GM19099 (cell line): Measurements from ENCODE around the gene CACHD1.

Source experiments
- POLR2A ChIP-seq: IDR thresholded peaks from 3 replicates; pipeline ENCODE4 v1.6.1; 2011; ENCODE audit warnings: low read depth; ENCODE audit not compliant: insufficient read length; ENCODE audit errors: extremely low read depth

The CACHD1 gene

GRCh38 chr1:64569411-64569810, 99.5 kb downstream of the CACHD1 start:
- no peak for TF ChIP-seq POLR2A

- TF ChIP-seq POLR2A: no peak
Observed at GRCh38 chr1:64570267-64570855, 100.4 kb downstream of the CACHD1 start.

- no peak for TF ChIP-seq POLR2A
Observed at GRCh38 chr1:64572222-64572900, 102.4 kb downstream of the CACHD1 start.

DNA sequence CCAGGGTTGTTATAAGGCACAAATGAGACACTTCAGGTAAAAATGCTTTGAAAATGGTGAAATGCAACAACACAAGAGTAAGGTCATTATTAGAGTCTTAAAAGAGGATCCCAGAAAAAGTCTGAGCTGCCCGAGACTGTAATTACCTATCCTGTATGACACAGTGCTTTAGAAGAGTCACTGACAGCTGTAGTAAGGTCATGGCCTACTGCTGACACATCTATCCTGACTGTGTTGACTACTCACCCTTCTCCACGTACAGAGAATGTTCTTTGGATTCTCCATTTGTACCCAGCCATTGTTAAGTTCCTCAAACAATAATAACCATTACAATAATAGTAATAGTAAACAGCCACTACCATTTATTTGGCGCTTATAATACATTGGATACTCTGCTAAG, 104.4 kb downstream of the CACHD1 start:
- no peak for TF ChIP-seq POLR2A

- TF ChIP-seq POLR2A: no peak
Observed at GRCh38 chr1:64575881-64576676, 106.2 kb downstream of the CACHD1 start.

GRCh38 chr1:64578270-64578973, 108.5 kb downstream of the CACHD1 start:
- no peak for TF ChIP-seq POLR2A

- TF ChIP-seq POLR2A: no peak
Observed at GRCh38 chr1:64579767-64580166, 109.8 kb downstream of the CACHD1 start.

DNA sequence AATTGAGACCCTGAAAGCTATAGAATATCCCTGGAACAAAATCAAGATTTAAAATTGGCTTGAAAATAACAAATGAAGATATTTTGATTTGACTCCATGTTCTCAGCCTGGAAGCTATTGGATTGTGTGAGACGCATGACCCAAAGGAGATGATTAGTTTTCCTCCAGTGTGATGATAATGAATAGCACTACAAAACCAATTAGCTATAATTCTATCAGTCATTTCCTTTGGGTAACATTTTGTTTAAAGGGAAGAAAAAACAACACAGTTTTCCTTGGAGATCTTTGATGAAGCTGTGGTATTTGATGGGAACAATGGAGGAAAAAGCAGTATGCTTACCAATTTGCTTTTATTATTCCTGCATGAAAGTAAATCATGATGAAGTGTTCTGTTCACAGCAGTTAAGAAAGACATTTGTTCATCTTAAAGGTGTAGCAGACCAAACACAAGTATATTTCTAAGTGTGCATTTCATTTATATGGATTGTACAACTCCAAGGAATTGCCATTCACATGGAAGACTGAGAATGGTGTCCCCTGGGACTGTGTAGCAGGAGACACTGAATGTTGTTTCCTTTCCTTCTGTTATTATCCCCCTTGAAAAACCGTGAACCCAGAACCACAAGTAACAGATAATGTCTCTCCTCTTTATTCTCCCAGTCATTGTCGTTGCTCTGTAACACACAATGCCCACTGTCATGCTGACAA, 111.4 kb downstream of the CACHD1 start:
- TF ChIP-seq POLR2A: no peak

DNA sequence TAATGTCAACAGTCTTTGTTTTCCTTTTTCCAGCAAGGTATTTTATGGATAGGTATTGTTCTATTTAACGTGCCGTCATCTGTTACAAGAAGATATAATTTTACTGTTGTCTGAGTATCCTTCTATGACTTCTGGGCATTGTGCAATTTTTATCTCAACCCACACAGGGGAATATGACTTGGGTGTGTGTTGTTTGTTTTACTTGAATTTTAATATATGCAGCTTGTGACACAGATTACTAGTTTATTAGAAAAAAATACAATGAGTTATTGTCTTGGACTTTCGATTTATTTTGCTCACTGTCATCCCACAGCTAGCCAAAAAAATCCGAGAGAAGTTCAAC, 111.9 kb downstream of the CACHD1 start:
- TF ChIP-seq POLR2A: no peak

GRCh38 chr1:64584479-64584878, 114.5 kb downstream of the CACHD1 start:
- TF ChIP-seq POLR2A: no peak

DNA sequence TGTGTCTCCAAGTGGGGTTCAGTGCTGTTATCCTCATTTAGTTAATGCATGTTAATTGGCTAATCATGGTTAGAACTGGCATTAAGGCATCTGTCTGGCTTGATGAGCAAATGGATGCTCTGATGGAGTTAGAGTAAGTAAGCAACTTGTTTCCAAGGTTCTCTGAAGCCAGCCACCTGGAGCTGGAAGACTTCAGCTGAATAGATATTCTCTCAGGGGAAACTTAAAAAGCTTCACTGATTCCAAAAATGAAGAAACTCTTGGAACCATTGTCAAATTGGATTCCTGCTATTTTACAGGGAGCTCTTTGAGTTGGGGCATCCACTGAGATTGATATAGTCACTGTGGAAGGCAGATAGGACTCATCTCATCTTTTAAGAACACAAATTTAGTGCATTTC, 118.9 kb downstream of the CACHD1 start:
- no peak for TF ChIP-seq POLR2A

DNA sequence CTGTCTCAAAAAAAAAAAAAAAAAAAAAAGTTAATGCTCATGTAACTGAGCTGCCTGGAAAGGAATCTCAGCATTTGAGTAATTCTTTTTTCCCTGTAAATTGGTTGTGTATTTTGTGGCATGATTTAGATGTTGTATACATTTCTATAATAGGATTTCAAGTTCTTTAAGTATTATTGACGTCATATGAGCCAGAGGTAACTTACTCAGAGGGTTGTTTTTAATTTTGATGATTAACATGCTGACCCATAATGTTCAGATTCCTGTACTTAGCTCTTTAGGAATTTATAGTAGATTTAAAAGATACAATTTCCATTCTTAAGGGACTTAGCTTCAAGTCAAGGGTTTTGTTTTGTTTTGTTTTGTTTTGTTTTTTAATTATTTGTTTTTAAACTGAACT, 120.4 kb downstream of the CACHD1 start:
- TF ChIP-seq POLR2A: no peak

GRCh38 chr1:64594446-64594845, 124.5 kb downstream of the CACHD1 start:
- TF ChIP-seq POLR2A: no peak

DNA sequence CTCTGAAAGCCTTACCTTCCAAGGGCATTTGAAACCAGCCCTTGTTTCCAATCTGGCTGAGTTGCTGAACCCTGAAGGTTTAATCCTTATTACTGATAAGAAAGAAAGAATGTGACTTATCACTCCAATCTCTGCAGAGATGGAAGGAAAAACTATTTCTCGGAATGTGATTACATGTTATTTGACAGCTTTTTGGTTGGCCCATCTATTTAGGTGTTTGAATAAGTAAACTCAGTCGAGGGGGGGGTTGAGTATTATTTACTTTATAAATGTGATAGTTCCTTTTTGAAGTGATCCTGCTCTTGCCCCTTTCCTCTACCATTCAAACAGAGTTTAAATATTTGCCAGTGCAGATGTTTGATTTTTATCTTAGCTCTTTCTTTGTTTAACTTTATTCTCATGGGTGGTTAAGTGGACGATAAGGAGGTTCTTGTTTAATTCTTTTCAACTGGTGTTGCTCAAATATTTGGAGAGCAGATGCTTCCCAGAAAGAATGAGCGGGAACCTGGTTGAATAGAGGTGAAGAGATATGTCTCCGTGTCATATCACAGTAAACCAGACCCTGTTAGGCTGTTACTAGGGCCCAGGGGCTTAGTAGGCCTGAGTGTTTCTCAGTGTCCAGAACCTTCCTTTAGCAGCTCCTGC, 126.1 kb downstream of the CACHD1 start:
- no peak for TF ChIP-seq POLR2A
